Ishikawa (cell line): ENCODE data around the gene SPATS1.

ENCODE experiments used
- CEBPB ChIP-seq: IDR thresholded peaks from 2 replicates; pipeline ENCODE4 v1.6.1; 2012
- CREB1 ChIP-seq: IDR thresholded peaks from 2 replicates; pipeline ENCODE4 v1.6.1; 2012; ENCODE audit warnings: low read depth
- EGR1 ChIP-seq: IDR thresholded peaks from 2 replicates; pipeline ENCODE4 v1.6.1; 2012
- EP300 ChIP-seq: IDR thresholded peaks from 2 replicates; pipeline ENCODE4 v1.6.1; 2012; ENCODE audit warnings: borderline replicate concordance
- FOXM1 ChIP-seq: IDR thresholded peaks from 2 replicates; pipeline ENCODE4 v1.6.1; 2012; ENCODE audit warnings: low read depth, borderline replicate concordance
- MAX ChIP-seq: IDR thresholded peaks from 2 replicates; pipeline ENCODE4 v1.6.1; 2012
- NFIC ChIP-seq: IDR thresholded peaks from 2 replicates; pipeline ENCODE4 v1.6.1; 2012
- RAD21 ChIP-seq: IDR thresholded peaks from 2 replicates; pipeline ENCODE4 v1.6.1; 2012; ENCODE audit warnings: low read depth
- REST ChIP-seq: IDR thresholded peaks from 2 replicates; pipeline ENCODE4 v1.6.1; 2012; ENCODE audit warnings: low read depth, mild to moderate bottlenecking
- TAF1 ChIP-seq: IDR thresholded peaks from 2 replicates; pipeline ENCODE4 v1.6.1; 2012; ENCODE audit warnings: low read depth, mild to moderate bottlenecking
- TCF12 ChIP-seq: IDR thresholded peaks from 2 replicates; pipeline ENCODE4 v1.6.1; 2012; ENCODE audit warnings: low read depth
- TEAD4 ChIP-seq: IDR thresholded peaks from 2 replicates; pipeline ENCODE4 v1.6.1; 2012
- USF1 ChIP-seq: IDR thresholded peaks from 2 replicates; pipeline ENCODE4 v1.6.1; 2012
- YY1 ChIP-seq: IDR thresholded peaks from 2 replicates; pipeline ENCODE4 v1.6.1; 2012; ENCODE audit warnings: low read depth
- ZBTB7A ChIP-seq: IDR thresholded peaks from 2 replicates; pipeline ENCODE4 v1.6.1; 2012; ENCODE audit warnings: low read depth

SPATS1 gene

GRCh38 chr6:44311767-44312166, 30.7 kb upstream of the SPATS1 start:
- TF ChIP-seq MAX = no peak
- TF ChIP-seq FOXM1 = no peak
- TF ChIP-seq USF1 = no peak
- TF ChIP-seq RAD21 = no peak
- TF ChIP-seq YY1 = no peak
- TF ChIP-seq CREB1 = no peak
- no peak for TF ChIP-seq TCF12
- TF ChIP-seq CEBPB = no peak
- TF ChIP-seq EP300 = no peak
- TF ChIP-seq EGR1 = no peak
- TF ChIP-seq REST = no peak
- TF ChIP-seq NFIC = no peak
- TF ChIP-seq TAF1 = no peak
- no peak for TF ChIP-seq ZBTB7A
- TF ChIP-seq TEAD4 = no peak

- TF ChIP-seq YY1 (peak; percentile 92), CREB1 (peak; percentile 74), TCF12 (peak; percentile 73), NFIC (peak; percentile 22; the same call in 1 of the 2 replicates), RAD21 (no peak), FOXM1 (peak; percentile 42; the same call in 1 of the 2 replicates), EP300 (0 out of 2 replicates have a peak, but pooled peaks have one; percentile 37), MAX (peak; percentile 85), TEAD4 (no peak), EGR1 (no peak), CEBPB (no peak), TAF1 (peak; percentile 96), ZBTB7A (0 out of 2 replicates have a peak, but pooled peaks have one; percentile 46), REST (no peak), USF1 (peak; percentile 47)
Observed at GRCh38 chr6:44312901-44313788, 29.3 kb upstream of the SPATS1 start, which contains the start of gene AARS2. TSS of gene AARS2 (minus strand) at chr6:44313347. CDS start at chr6:44313323, 24 bp downstream.

GRCh38 chr6:44315516-44315915, 26.9 kb upstream of the SPATS1 start:
- TF ChIP-seq TAF1 (no peak), EP300 (no peak), TEAD4 (no peak), NFIC (no peak), EGR1 (no peak), ZBTB7A (no peak), TCF12 (no peak), RAD21 (no peak), YY1 (no peak), USF1 (no peak), FOXM1 (no peak), CREB1 (no peak), MAX (no peak), REST (no peak), CEBPB (no peak)
